Colon (tissue), 2 donors: ENCODE results near the gene PRICKLE2.

ENCODE experiments used
- FAIRE-seq: peaks from 2 replicates; lab custom pipeline; 2012; peaks lifted over from hg19 to GRCh38; lab: Jason Lieb, UNC
- donor health status: control.
- donor health status: control.

The PRICKLE2 gene, protein sequence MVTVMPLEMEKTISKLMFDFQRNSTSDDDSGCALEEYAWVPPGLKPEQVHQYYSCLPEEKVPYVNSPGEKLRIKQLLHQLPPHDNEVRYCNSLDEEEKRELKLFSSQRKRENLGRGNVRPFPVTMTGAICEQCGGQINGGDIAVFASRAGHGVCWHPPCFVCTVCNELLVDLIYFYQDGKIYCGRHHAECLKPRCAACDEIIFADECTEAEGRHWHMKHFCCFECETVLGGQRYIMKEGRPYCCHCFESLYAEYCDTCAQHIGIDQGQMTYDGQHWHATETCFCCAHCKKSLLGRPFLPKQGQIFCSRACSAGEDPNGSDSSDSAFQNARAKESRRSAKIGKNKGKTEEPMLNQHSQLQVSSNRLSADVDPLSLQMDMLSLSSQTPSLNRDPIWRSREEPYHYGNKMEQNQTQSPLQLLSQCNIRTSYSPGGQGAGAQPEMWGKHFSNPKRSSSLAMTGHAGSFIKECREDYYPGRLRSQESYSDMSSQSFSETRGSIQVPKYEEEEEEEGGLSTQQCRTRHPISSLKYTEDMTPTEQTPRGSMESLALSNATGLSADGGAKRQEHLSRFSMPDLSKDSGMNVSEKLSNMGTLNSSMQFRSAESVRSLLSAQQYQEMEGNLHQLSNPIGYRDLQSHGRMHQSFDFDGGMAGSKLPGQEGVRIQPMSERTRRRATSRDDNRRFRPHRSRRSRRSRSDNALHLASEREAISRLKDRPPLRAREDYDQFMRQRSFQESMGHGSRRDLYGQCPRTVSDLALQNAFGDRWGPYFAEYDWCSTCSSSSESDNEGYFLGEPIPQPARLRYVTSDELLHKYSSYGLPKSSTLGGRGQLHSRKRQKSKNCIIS

DNA sequence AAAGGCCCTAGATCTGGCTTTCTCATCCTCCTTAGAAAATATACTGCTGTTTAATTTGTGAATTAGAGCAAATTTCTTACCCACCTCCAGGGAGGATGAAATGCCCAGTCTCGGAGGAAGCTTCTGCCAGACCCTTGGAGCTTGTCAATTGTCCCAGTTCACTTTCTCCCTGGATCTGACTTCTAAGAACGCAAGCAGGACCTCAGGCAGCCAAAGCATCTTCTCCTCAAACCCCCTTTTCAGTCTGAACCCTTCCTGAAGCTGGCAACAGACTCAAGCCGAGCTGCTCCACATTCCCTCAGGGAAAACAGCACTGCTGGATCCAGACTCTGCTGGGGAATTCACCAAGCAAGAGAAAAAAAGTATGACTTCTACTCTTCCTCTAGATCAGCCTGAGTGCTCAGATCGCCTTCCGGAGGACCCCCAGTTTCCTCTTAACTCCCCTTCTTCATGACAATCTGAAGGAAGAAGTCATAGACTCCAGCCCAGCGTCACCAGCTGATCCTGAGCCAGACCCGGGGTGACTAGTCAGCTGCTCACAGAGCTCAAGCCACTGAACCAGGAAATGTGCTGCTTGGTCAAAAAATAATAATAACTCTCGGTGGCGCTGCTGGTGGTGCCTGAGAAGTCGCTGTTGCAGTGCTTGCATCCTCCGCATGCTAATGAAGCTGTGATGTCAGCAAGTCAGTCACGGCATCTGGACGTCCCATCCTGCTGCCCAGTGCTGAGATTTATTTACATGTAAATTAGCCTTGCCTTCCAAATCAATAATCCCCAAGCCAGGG lies at the start of gene PRICKLE2:
Gene PRICKLE2, minus strand, starts transcription at position 641 of the 785 bp plus-strand sequence. CDS start 26,539 bp downstream, outside the sequence.
- FAIRE-seq = no peak

DNA sequence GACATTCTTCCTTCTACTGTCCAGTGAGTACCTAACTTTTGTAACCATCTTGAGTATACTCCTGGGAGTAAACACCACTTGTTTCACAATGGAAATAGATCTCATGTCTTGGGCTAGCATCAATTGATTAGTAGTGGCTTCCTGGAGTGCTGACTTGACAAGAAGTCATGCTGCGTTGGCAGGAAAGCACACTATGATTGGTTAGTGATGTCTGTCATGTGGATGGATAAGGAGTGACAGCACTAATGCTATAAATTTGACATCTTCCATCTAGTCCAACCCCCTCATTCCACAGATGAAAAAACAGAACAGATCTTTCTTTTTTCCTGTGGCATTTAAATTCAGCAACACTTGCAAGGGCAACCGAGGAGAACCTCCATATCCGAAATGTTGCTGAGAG lies 47.6 kb upstream of the PRICKLE2 start:
- FAIRE-seq = no peak

DNA sequence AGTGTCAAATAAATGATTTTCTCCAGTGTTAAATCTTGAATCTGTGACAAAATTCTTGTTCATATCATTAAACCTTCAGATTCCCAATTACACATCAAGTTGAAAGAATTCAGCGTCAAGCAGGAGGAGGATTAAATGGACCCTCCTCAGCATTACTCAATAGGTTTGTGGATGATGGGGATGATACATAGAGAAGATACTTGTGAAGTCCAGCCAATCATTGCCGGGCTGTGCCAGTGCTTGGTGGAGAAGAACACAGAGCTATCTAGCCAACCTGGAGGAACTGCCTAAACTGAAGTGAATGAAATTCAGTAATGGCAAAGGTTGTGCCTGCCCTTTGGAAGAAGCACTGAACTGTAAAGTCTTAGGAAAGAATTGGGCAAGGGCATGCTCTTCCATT lies 47.0 kb upstream of the PRICKLE2 start:
- no peak for FAIRE-seq

DNA sequence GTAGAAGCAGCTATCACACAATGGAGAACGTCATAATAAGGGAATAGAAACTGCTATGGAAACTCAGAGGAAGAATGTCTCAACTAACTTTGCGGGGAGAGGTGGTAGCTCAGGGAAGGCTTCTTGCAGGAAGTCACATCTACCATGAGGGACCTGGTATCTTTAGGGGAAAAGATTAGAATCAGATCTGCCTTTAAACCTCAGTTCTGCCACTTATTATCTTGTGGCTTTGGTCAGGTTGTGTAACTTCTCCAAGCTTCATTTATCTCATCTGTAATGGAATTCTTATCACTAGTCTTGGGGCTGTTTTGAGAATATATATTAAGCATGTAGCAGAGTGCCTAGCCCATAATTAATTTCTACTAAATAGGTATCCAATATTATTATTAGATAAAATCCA lies 46.4 kb upstream of the PRICKLE2 start:
- no peak for FAIRE-seq

DNA sequence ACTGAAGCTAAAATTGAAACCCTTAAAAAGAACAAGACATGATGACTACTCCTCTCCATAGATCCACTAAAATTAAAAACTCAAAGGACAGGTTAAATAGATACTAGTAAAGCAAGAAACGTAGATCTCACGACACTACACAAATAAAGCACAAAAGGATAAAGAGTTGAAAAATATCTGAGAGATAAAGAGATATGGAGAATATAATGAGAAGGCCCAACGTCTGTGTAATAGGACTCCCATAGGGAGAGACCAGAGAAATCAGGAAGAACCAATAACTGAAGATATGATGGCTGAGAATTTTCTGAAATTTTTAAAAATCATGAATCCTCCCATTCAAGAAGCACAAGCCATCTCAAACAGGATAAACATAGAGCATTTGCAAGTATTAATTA lies 45.6 kb upstream of the PRICKLE2 start:
- no peak for FAIRE-seq

DNA sequence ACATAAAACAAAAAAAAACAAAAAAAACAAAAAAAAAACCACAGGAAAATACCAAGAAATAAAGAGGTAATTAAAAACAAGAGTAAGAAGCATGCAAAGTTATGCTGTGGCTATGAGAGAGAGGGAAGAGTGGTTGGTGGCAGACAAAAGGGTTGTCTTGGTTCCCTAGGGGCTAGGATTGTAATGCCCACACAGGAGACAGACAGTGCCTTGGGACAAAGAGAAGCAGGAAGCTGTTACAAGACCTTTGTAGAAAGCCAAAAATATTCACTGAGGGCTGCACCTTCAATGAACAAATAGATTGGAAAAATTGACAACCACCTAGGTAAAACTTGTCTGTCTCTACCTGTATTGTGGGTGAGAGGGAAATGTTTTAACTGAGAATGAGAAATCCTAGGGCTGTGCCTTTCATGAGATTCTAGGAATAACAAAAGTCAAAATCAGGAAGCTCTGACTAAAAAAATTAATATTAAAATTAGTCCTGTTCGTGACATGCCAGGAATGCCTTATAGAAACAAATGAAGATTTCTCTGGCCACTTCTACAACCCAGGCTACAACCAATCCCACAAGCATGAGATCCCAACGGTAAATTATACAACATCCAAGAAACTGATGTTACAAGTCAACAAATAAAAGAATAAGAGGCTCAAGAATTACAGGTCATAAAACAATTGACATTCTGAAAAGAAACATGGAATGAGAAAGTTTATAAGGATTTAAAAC lies 45.0 kb upstream of the PRICKLE2 start:
- no peak for FAIRE-seq

DNA sequence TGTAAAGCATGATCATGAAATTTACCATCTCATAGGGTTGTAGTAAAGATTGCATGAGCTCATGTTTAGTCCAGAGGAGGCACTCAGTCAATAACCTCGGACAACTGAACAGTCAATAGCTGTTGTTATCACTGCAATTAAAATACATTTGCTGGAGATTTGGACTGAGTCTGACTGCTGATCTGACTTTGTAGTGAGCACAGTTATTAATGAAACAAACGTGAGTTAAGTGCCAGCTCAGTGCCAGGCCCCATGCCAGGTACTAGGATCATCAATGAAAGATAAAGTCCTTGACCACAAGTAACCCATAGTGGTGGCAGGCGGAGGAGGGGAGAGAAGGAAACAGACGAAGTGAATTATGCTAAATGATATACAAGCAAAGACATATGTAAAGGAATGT lies 43.7 kb upstream of the PRICKLE2 start:
- FAIRE-seq = no peak

DNA sequence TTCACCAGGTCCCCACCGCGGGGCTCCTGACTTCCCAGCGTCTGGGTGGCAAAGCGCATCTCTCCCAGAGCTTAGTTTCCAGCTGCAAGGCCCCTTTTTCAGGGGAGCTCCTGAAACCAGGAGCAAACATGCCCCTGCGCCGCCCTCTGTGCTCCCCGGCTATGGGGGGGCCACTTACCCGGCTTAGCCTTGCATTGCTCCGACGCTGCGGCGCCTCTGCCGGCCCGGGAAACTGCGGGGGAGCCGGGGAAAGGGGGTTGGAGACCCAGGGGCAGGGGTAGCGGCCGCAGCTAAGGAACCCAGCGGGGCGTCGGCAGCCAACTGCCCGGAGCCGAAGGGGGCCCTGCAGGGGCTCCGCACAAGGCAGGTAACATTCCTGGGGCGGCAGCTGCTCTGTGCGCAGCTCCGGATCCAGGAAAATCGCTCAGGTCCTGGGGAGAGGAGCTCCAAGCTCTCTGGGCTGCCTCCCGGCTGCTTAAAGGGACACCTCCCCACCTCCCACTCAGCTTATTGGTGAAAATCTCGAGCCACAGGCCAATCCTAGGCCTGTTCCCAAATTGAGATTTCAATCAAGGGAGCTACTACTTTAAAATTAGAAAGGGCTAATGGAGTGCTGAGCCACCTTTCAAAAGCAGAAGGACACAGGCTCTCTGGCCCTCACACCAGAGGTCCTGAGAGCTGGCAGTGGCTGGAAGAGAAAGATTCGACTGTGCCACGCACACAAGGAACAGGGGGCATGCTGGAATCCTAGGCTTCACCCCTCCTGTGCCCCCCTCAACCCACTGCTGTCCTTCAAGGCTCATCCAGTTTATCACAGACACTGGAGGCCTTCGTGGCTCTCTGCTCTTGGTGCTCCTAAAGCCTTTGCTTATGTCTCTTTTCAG lies 42.7 kb upstream of the PRICKLE2 start:
- FAIRE-seq = no peak

DNA sequence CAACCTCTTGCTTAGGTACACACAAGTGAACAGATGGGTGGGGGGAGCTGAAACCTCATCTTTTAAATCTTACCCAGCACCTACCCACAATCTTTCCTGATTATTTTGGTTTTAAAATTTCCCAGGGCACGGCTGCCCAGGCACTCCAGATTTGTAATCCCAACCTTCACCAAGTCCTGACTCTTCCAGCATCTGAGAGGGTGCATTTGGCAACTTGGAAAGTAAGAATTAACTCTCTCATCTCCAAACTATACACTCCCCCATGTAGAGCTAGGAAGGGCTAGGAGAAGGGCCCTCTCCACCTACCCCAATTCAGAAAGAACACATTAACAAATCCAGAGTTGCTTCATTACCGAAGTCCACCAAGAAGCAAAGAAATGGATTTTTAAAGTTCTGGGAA lies 41.7 kb upstream of the PRICKLE2 start:
- FAIRE-seq = no peak

DNA sequence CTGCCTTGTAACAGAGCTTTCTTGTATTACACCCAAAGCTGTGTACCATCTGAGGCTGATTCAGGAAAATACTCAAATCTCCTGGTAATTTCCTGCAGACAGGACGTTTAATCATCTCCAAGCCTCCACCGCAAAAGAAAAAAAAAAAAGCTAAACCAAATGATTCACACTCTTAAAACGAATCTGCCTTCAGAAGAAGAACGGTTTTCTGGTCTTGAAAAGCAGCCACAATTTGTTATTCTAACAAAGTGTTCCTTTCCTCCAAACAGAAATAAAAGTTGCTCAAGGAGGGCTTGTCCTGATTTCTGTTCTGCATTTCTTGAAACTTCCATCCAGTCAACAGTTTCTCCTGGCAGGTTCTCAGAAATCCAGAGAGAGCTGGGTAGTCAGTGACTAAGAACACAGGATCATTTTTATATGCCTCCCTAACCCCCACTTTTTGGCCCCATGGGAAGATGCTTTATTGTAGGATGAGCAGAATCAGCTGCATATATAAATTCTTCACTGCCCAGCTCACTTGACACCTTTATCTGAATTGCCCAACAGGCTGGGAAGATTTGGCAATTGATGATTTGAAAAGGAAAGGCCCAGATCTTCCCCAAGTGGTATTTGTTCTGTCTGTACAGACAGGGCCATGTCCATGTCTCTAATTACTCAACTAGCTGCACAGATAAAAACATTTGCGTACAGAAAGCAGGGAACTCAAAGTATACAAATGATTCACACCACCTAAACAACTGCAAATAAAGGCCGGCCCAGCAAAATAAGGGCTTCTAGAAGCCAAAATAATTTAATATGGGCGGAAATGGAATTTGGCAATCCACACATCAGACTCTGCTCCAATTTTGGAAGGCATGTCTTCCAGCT lies 41.0 kb upstream of the PRICKLE2 start:
- FAIRE-seq = no peak

DNA sequence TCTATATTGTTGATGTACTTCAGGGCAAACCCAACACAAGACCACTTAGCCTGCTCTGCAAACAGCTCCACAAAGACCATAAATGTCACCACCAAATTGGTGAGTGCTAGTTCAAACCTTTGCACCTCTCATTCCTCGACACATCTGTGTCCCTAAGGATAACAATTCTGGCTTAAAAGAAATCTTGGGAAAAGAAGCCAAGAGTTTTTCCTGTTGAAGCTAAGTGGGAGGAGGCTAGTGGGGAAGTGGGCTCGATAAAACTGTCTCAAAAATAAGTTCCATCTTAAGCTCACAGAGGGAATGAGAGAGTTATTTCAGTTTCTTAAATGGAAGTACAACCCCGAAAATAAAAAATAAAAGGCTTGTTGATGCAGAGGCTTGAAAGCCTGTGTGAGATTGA lies 40.4 kb upstream of the PRICKLE2 start:
- FAIRE-seq = no peak

DNA sequence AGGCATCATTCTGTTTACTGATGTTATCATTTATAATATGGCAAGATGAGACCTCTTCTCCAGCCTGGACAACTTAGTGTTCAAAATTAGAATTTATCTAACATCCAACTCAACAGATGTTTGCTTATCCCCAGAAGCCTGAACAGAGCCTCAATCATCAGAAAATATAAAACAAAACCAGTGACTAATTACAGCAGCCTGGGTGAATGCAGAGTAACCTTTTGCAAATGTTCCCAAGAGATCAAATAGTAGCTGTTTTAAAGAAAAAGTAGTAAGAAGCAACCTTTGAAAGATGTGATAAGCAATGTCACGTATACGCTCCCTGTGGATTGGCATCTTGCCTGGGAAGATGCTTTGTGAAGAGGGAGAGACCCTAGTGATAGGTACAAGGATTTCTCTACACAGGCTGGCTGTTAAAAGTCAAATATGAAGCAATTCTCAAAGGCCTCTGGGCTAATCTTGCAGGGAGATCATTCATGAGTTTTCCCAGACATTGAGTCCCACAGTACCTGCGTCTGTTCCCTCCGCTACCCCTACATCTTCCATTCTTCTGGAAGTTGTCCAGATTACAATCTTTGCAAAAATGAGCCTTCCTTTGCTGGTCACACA lies 39.3 kb upstream of the PRICKLE2 start:
- FAIRE-seq = no peak

DNA sequence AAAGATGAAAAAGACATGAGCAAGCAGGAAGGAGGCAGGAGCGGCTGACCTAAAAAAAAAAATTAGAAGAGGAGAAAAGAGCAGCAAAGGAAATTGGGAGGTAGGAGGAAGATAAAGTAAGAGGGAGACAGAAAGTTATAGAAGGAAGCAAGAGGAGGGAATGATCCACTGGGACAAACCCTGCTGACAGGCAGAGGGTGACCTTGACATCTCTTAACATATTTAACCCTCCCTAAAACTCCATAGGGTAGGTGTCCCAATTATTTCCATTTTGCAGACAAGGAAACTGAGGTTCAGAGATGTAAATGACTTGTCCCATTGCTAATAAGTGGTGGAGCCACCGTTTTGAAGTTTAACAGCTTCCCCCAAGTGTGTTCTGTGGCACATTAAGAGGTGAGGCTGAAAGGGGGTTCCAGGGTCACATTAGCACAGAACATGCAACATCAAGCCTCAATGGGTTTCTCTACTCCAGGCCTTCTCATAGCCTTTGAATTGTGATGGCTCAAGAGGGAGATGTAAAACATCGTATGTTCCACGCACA lies 37.4 kb upstream of the PRICKLE2 start:
- FAIRE-seq = no peak

DNA sequence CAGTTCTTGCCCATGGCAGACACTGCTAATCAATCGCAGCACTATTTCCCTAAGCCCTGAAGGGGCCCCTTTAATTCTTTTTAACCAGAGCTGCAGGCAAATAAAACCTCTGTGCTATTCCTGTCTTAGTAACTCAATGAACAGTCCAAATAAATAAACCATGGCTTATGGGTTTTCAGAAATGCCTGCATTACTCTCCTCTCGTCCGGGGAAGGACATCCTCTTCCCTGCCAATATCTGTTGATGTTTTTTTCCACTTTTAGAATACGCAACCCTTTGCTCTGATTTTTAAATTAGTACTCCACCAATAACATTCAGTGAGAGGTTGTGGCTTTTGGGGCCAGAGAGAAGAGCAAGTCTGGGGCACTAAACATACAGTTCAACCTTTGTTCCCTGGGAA lies 35.2 kb upstream of the PRICKLE2 start:
- no peak for FAIRE-seq

DNA sequence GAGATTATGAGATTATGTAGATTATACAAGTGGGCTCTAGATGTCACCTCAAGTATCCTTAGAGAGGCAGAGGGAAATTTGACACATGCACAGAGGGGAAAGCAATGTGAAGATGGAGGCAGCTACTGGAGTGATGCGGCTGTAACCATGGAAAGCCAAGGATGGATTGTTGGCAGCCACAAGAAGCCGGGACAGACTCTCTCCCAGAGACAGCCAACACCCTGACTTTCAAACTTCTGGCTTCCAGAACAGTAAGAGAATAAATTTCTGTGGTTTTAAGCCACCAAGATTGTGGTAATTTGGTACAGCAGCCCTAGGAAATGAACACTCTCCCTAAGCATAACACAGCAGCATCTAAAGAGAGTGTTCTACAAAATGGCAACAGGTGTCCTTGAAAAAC lies 34.4 kb upstream of the PRICKLE2 start:
- no peak for FAIRE-seq

DNA sequence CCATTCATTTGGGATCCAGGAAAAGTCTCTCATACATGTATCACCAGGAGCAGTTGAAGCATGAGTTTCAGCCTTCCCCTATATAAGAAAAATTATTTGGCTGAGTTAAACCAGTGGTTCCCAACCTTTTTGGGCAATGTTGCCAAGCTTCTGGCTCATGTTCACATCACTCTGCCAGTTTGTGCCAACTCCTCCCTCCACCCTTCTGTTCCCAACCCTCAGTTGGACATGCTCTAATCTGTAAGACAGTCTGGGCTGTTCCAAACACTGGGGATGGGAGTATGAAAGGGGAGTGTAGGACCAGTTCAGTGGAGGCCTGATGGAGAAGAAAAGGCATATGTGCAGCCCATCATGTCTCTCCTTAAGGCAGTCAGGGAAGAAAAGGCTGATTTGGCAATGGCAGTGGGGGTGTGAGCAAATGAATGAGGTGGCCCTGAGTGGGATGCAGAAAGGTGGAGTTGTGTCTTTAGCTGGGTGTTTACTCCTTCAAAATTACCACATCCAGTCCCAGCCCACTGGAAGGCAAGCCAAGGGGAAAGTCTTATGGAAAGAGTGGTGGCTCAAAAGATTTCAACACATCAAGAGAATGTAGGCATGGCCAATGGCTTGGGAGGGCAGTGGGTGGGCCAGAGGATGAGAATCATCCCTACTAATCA lies 32.0 kb upstream of the PRICKLE2 start:
- no peak for FAIRE-seq

DNA sequence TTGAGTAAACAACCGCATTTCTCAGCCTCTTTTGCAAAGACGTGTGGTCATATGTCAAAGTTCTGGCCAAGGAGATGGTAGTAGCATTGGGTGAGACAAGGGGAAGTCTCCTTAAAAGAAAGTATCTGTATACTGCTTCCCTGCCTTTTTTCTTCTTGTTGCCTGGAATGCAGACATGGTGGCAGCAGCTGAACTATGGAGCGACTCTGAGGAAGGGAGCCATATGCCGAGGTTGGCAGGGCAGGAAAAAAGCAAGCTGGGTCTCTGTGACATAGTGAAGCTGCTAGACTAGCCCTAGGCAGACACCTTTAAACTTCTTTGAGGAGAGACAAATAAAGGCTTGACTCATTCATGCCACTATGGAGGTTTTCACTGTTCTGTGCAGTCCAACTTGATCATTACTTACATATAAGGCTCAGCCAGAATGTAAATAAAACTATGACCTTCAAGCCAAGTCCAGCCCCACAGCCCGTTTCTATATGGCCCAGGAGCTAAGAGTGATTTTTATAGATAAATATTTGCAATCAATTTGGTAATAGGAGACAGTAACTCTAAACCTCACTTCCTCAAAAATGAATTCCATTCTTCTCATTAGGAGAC lies 30.6 kb upstream of the PRICKLE2 start:
- no peak for FAIRE-seq

DNA sequence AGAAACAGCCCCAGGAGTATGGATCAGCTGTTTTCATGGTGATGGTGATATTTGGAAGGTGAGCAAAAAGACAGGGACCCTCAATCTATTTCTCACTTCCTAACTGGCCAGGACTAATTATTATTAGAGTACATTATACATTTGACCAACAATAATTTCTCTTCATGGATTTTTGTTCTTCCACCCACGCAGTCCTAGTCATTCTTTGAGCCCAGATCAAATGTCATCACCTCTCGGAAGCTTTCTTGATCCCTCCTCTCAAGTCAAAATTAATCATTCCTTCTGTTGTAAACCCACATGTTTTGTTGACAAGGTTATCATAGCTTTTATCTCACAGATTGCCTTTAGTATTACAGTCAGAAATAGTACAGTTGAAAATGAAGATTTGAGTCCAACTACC lies 29.2 kb upstream of the PRICKLE2 start:
- FAIRE-seq = no peak
